ENCODE data around the gene PAIP2.
"Not testable (repeated sequence)": the region's sequence is repeated elsewhere in the genome, so short reads cannot be mapped to it uniquely, and the experiment has no call there.

PAIP2 gene

GRCh38 chr5:139371482-139372435 lies 30.1 kb downstream of the PAIP2 start:
- intact Hi-C loops (cut with DNase I), result no loop called here
- DNase-seq, result peak in 4 of 42 donors; percentile 3 to 25 (median 14)

GRCh38 chr5:139374909-139375308 lies 33.3 kb downstream of the PAIP2 start:
- peak in 5 of 42 donors; percentile 0 to 18 (median 10) for DNase-seq

DNA sequence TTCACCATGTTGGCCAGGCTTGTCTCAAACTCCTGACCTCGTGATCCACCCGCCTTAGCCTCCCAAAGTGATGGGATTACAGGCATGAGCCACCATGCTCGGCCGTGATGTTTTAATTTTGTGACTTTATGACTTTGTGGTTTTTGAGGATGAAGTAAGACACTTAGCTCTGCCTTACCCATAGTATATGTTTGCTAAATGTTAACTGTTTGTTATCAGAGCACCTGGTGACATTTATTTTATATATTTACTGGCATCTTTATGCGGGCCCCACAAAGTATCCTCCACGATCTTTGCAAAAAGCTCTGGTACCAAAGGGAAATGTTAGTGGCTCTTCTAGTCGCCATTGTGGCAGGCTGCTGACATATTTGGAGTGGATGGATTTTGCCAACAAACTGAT lies 34.7 kb downstream of the PAIP2 start:
- intact Hi-C loops (cut with DNase I), result no loop called here
- DNase-seq, result no peak

More at GRCh38 chr5:139374909-139375308, 33.3 kb downstream of the PAIP2 start:
- intact Hi-C loops (cut with DNase I), result no loop called here

DNA sequence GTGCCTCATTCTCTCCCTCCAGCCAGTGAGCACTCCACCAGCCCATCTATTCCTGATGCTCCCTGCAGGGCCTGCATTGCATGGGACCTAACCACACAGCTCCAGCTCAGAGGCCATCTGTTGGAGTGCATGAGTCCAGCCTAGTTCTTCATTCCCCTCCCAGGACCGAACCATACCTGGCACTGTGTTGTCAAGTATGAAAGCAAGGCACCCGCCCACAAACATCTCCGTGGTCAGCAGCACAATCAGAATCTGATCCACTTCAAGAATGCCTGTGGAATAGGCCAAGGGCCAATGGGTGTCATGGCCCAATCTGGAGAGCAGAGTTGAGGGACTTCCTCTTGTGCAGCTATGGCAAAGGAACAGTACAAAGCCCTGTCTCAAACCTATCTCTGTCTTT lies 35.6 kb downstream of the PAIP2 start:
- intact Hi-C loops (cut with DNase I), result no loop called here
- peak in 1 of 42 donors; percentile 4 for DNase-seq

GRCh38 chr5:139378101-139378825 lies 36.6 kb downstream of the PAIP2 start:
- DNase-seq, result peak in 1 of 42 donors; percentile 34
- intact Hi-C loops (cut with DNase I), result no loop called here

DNA sequence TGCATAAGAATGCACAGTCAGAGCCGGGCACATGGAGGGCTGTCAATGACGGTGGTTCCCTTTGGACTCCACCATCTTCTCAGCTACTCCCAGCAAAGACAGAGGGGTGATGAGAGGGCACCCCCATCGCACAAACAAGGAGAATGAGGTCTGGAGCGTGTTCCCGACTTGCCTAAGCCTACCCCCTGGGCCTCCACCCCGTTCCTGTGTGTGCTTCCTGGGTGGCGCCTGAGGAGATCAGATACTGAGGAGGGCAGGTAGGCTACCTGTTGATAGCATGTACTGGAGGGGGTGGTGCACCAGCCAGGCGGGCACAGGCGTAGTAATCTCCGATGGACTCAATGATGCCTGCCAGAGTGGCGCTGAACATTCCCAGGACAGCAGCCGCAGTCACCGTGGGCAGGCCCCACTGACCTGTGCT lies 37.3 kb downstream of the PAIP2 start:
- intact Hi-C loops (cut with DNase I), result no loop called here
- DNase-seq, result no peak

- intact Hi-C loops (cut with DNase I), result no loop called here
- DNase-seq, result no peak
Measured at GRCh38 chr5:139379626-139380449, 38.2 kb downstream of the PAIP2 start.

GRCh38 chr5:139381837-139382761 lies 40.4 kb downstream of the PAIP2 start:
- intact Hi-C loops (cut with DNase I), result no loop called here
- peak in 1 of 42 donors; percentile 24 for DNase-seq

- intact Hi-C loops (cut with DNase I), result no loop called here
- DNase-seq, result peak in 1 of 42 donors; percentile 16
Measured at GRCh38 chr5:139382807-139383206, 41.2 kb downstream of the PAIP2 start.

- peak in 1 of 42 donors; percentile 2 for DNase-seq
- intact Hi-C loops (cut with DNase I), result no loop called here
Measured at GRCh38 chr5:139383275-139383992, 41.8 kb downstream of the PAIP2 start, which contains the start of gene SLC23A1. Gene SLC23A1, minus strand, starts transcription at chr5:139383297. Its CDS starts 44 bp downstream, at chr5:139383253.

DNA sequence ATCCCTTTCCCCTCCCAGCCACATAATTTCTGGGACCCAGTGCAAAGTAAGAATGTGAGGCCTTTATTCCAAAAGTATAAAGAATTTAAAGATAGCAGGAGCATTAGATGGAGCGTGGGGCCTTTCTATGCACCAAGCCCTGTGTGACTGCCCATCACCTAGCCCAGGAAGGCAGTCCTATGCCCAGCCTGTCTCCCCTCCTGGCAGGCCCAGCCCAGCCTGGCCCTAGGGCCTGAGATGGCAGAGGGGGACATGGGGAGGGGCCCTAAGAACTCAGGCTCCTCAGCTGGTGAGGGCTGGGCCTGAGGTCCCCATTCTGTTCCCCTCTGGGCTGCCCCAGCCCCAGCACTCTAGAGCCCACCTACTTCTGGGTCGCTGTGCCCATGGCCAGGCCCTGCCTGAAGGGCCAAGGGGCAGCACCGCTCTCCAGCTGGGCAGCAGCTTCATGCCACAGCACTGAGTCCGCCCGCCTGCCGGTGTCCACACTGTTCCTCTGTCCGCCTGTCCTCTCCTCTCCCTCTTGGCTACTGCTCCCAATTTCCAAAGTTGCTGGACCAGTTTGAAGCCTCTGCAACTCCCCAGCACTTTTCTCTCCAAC lies 42.4 kb downstream of the PAIP2 start:
- DNase-seq, result no peak
- intact Hi-C loops (cut with DNase I), result no loop called here

DNA sequence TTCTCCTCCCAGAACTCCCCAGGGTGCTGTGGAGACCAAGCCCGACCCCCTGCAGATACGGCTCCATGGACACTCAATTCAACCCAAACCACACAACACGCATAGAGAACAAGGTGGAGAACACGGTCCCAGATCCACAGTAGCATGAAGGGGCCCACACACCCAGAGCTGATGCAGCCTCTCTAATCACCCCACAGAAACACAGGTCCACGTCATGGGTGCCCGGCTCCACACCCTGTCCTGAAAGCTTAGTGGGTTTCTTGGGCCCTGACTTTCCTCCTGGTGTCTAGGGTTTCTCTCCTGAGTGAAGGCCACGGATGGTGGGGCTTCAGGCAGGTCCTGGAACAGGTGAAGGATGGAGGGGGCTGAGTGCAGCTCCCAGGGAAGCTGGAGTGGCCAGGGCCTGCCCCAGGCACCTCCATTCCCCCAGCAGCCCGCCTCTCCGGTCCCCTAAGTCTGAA lies 43.0 kb downstream of the PAIP2 start:
- intact Hi-C loops (cut with DNase I), result no loop called here
- peak in 1 of 42 donors; percentile 10 for DNase-seq

DNA sequence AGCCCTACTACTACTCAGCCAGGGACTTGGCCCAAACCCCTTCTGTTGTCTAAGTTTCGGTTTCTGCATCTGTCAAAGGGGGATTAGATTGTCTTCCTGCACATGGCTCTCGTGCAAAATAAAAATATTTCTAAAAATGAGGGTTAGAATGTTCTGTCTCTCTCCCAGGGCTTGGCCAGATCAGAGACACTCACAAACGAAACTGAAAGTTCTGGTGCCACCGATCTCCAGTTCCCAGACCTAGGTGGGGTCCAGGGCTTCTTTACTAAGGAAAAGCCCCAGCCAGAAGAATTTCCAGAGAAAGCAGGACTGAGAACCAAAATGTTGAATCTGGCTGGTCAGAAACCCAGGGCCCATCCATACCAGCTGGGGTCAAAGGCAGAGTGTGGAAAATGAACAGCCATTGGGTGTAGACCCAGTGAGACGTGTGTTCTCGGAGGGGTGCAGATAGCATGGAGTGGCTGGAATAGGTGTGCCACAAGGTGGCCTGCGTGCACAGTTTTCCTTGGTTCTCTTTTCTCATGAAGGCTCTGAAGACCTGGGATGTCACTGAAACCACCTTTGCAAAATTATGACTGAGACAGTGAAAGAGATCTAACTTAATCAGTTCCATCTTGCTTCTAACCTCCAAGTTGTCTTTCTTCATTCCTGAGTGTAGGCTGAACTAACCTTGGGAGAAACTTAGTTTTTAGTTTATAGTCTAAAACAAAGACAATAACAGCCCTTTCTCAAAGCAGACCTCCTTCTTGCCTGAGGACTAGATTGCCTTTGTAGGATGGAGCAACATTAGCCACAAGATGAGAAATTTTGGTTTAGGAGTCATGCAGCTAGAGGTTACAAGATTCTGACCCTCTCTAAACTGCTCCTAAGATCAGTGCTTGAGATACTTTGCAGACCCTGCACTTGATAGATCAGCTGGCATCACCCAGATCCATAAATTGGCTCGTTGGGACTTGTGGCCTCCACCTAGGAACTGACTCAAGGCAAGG lies 43.7 kb downstream of the PAIP2 start:
- intact Hi-C loops (cut with DNase I), result no loop called here
- DNase-seq, result peak in 1 of 42 donors; percentile 28

- DNase-seq, result no peak
- intact Hi-C loops (cut with DNase I), result no loop called here
Measured at GRCh38 chr5:139386050-139386438, 44.4 kb downstream of the PAIP2 start.

- intact Hi-C loops (cut with DNase I); DNase-seq: not testable (repeated sequence)
Measured at GRCh38 chr5:139386956-139387355, 45.3 kb downstream of the PAIP2 start.
